Keratinocyte (primary cell): ENCODE data around the gene SOCS4.

ENCODE experiments used
- EZH2 ChIP-seq: IDR thresholded peaks from one replicate; pipeline ENCODE4 v1.6.1; 2012; ENCODE audit warnings: inconsistent platforms, mild to moderate bottlenecking, low read length, moderate library complexity
- TF ChIP-seq, protein P1 (sequence below), 3 experiments: IDR thresholded peaks in 1 of 3; conservative IDR thresholded peaks in 1 of 3; optimal IDR thresholded peaks in 1 of 3; 2 replicates in 2 of 3; 3 replicates in 1 of 3; pipeline versions ENCODE3 to v1.5.1; 2011; ENCODE audit warnings: low read length in 3 of 3, mild to moderate bottlenecking in 3 of 3, moderate library complexity in 2 of 3, control low read depth in 1 of 3, inconsistent platforms in 1 of 3; ENCODE audit not compliant: insufficient read depth in 2 of 3; ENCODE audit errors: extremely low read depth in 1 of 3

DNA sequence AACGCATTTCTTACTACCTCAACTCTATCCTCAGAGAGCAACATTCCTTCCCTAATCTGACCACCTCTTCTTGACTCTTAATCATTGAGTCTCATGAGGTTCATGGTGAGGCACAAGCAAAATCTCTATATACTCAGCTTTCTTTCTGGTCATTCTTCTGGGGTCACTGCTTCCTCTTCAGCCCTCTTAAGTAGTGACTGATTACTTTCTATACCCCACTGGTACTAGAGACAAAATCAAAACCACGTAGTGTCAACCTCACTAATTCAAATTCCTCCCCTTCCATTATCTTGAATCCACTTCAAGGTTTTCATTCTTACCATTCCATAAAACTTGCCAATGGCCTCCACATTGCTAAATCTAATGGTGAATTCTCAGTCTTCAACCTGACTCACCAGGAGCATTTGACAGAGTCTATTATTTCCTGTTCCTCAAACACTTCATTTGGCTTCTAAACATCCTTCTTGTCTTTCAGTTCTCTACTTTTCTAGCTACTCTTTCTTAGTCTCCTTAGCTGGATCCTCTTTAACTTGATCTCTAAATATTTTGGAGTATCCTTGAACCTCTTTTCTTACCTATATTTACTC, 7.0 kb upstream of the SOCS4 start:
- TF ChIP-seq, protein P1, sequence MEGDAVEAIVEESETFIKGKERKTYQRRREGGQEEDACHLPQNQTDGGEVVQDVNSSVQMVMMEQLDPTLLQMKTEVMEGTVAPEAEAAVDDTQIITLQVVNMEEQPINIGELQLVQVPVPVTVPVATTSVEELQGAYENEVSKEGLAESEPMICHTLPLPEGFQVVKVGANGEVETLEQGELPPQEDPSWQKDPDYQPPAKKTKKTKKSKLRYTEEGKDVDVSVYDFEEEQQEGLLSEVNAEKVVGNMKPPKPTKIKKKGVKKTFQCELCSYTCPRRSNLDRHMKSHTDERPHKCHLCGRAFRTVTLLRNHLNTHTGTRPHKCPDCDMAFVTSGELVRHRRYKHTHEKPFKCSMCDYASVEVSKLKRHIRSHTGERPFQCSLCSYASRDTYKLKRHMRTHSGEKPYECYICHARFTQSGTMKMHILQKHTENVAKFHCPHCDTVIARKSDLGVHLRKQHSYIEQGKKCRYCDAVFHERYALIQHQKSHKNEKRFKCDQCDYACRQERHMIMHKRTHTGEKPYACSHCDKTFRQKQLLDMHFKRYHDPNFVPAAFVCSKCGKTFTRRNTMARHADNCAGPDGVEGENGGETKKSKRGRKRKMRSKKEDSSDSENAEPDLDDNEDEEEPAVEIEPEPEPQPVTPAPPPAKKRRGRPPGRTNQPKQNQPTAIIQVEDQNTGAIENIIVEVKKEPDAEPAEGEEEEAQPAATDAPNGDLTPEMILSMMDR (optimal IDR thresholded peaks at IDR 0.05 in 1 of 3, IDR thresholded peaks at IDR 0.05 in 1 of 3, conservative IDR thresholded peaks at IDR 0.05 in 1 of 3; ENCODE audit: extremely low read depth in 1 of 3, insufficient read depth in 2 of 3, low read length in 3 of 3): no peak
- TF ChIP-seq EZH2: no peak
